Parathyroid adenoma (tissue), 2 donors: ENCODE measurements around the gene SAG.

Experiments
- H2AFZ ChIP-seq: fragments of 300-600 bp; sonication (generic); one replicate; pipeline ENCODE4 v1.7.0; 2017; ENCODE audit warnings: antibody characterized with exemption, mild to moderate bottlenecking
- H3K27ac ChIP-seq: fragments of 300-600 bp; sonication (generic); one replicate; pipeline ENCODE4 v1.7.0; 2017
- H3K27me3 ChIP-seq: fragments of 300-600 bp; sonication (generic); one replicate; pipeline ENCODE4 v1.7.0; 2017; ENCODE audit warnings: low read length; ENCODE audit not compliant: control insufficient read depth, insufficient read depth
- H3K36me3 ChIP-seq: fragments of 300-600 bp; sonication (generic); one replicate; pipeline ENCODE4 v1.7.0; 2017; ENCODE audit warnings: low read length; ENCODE audit not compliant: control insufficient read depth, insufficient read depth
- H3K4me1 ChIP-seq: fragments of 300-600 bp; sonication (generic); one replicate; pipeline ENCODE4 v1.7.0; 2017; ENCODE audit warnings: control low read depth
- H3K4me2 ChIP-seq: fragments of 300-600 bp; sonication (generic); one replicate; pipeline ENCODE4 v1.7.0; 2017; ENCODE audit warnings: low read length
- H3K4me3 ChIP-seq: fragments of 300-600 bp; sonication (generic); one replicate; pipeline ENCODE4 v1.7.0; 2017; ENCODE audit warnings: low read depth, low read length
- H3K79me2 ChIP-seq: fragments of 300-600 bp; sonication (generic); one replicate; pipeline ENCODE4 v1.7.0; 2017; ENCODE audit warnings: control low read depth
- H3K9ac ChIP-seq: fragments of 300-600 bp; sonication (generic); one replicate; pipeline ENCODE4 v1.7.0; 2017; ENCODE audit warnings: mild to moderate bottlenecking
- H3K9me3 ChIP-seq: fragments of 300-600 bp; sonication (generic); one replicate; pipeline ENCODE4 v1.7.0; 2017; ENCODE audit warnings: low read length; ENCODE audit not compliant: control insufficient read depth
- CTCF ChIP-seq: fragments of 300-600 bp; sonication (generic); IDR thresholded peaks from one replicate; pipeline ENCODE4 v1.7.0; 2017; ENCODE audit warnings: antibody characterized with exemption, mild to moderate bottlenecking
- donor health status: primary hyperparathyroidism.

Gene SAG

GRCh38 chr2:233285921-233286320, 21.7 kb upstream of the SAG start:
- Histone ChIP-seq H2AFZ (no peak overlapping the region), H3K4me2 (no peak overlapping the region), H3K27me3 (no peaks in the 10 kb centered on the region), H3K9ac (no peak overlapping the region), H3K9me3 (no peaks in the 10 kb centered on the region), H3K36me3 (no peaks in the 10 kb centered on the region), H3K4me3 (no peak overlapping the region), H3K4me1 (no peaks in the 10 kb centered on the region), H3K79me2 (no peaks in the 10 kb centered on the region), H3K27ac (no peak overlapping the region)
- no peak for TF ChIP-seq CTCF

- Histone ChIP-seq H2AFZ (no peak overlapping the region), H3K4me3 (no peak overlapping the region), H3K27me3 (no peaks in the 10 kb centered on the region), H3K9me3 (no peaks in the 10 kb centered on the region), H3K4me2 (no peak overlapping the region), H3K36me3 (no peaks in the 10 kb centered on the region), H3K79me2 (no peaks in the 10 kb centered on the region), H3K9ac (no peak overlapping the region), H3K27ac (no peak overlapping the region), H3K4me1 (no peaks in the 10 kb centered on the region)
- no peak for TF ChIP-seq CTCF
Observed at GRCh38 chr2:233287871-233288270, 19.7 kb upstream of the SAG start.

- H3K9ac ChIP-seq, result no peak overlapping the region
- H3K4me3 ChIP-seq, result no peak overlapping the region
- no peaks in the 10 kb centered on the region for H3K36me3 ChIP-seq
- H3K27ac ChIP-seq, result no peak overlapping the region
- no peak overlapping the region for H2AFZ ChIP-seq
- H3K27me3 ChIP-seq, result no peaks in the 10 kb centered on the region
- no peaks in the 10 kb centered on the region for H3K79me2 ChIP-seq
- no peaks in the 10 kb centered on the region for H3K4me1 ChIP-seq
- H3K9me3 ChIP-seq, result no peaks in the 10 kb centered on the region
- TF ChIP-seq CTCF, result no peak
- H3K4me2 ChIP-seq, result no peak overlapping the region
Observed at GRCh38 chr2:233288663-233289062, 19.0 kb upstream of the SAG start.

GRCh38 chr2:233289648-233290047, 18.0 kb upstream of the SAG start:
- TF ChIP-seq CTCF, result no peak
- Histone ChIP-seq H3K4me3 (no peak overlapping the region), H3K36me3 (no peaks in the 10 kb centered on the region), H3K79me2 (no peaks in the 10 kb centered on the region), H3K9me3 (no peaks in the 10 kb centered on the region), H3K4me2 (no peak overlapping the region), H3K27ac (no peak overlapping the region), H2AFZ (no peak overlapping the region), H3K4me1 (no peaks in the 10 kb centered on the region), H3K27me3 (no peaks in the 10 kb centered on the region), H3K9ac (no peak overlapping the region)

GRCh38 chr2:233290051-233290845, 17.4 kb upstream of the SAG start:
- no peak overlapping the region for H2AFZ ChIP-seq
- H3K27me3 ChIP-seq, result no peaks in the 10 kb centered on the region
- H3K4me1 ChIP-seq, result no peaks in the 10 kb centered on the region
- H3K27ac ChIP-seq, result no peak overlapping the region
- H3K9me3 ChIP-seq, result no peaks in the 10 kb centered on the region
- no peaks in the 10 kb centered on the region for H3K36me3 ChIP-seq
- H3K4me3 ChIP-seq, result no peak overlapping the region
- H3K79me2 ChIP-seq, result no peaks in the 10 kb centered on the region
- no peak overlapping the region for H3K4me2 ChIP-seq
- H3K9ac ChIP-seq, result no peak overlapping the region
- TF ChIP-seq CTCF, result no peak
